UCSD-AML1 (cell line): ENCODE results near the gene DEFB108B.
"Not testable (repeated sequence)": the region's sequence is repeated elsewhere in the genome, so short reads cannot be mapped to it uniquely, and the experiment has no call there.

ENCODE experiments used
- DNase-seq: peaks from one replicate; lab custom pipeline; 2025; ENCODE audit not compliant: unreplicated experiment; lab: John Stamatoyannopoulos, UW

The DEFB108B gene

GRCh38 chr11:71813481-71814355, 19.3 kb upstream of the DEFB108B start:
- DNase-seq, result peak; percentile 70

GRCh38 chr11:71821539-71821938, 11.5 kb upstream of the DEFB108B start:
- DNase-seq, result not testable (repeated sequence)

- DNase-seq, result not testable (repeated sequence)
Observed at GRCh38 chr11:71829247-71829646, 3.8 kb upstream of the DEFB108B start.

- DNase-seq, result not testable (repeated sequence)
Observed at GRCh38 chr11:71829686-71830085, 3.3 kb upstream of the DEFB108B start.

- not testable (repeated sequence) for DNase-seq
Observed at GRCh38 chr11:71842720-71843119, 9.7 kb downstream of the DEFB108B start.

GRCh38 chr11:71843355-71843754, 10.4 kb downstream of the DEFB108B start:
- DNase-seq, result not testable (repeated sequence)

GRCh38 chr11:71843858-71844257, 10.9 kb downstream of the DEFB108B start:
- DNase-seq, result no peak

GRCh38 chr11:71853895-71854294, 20.9 kb downstream of the DEFB108B start:
- not testable (repeated sequence) for DNase-seq

GRCh38 chr11:71855880-71856279, 22.9 kb downstream of the DEFB108B start:
- not testable (repeated sequence) for DNase-seq

- not testable (repeated sequence) for DNase-seq
Observed at GRCh38 chr11:71860835-71861234, 27.8 kb downstream of the DEFB108B start.

- not testable (repeated sequence) for DNase-seq
Observed at GRCh38 chr11:71863978-71864627, 31.1 kb downstream of the DEFB108B start.

GRCh38 chr11:71867209-71867608, 34.2 kb downstream of the DEFB108B start:
- DNase-seq, result not testable (repeated sequence)

GRCh38 chr11:71869931-71870330, 36.9 kb downstream of the DEFB108B start:
- not testable (repeated sequence) for DNase-seq

GRCh38 chr11:71870661-71871060, 37.7 kb downstream of the DEFB108B start:
- DNase-seq, result not testable (repeated sequence)

- not testable (repeated sequence) for DNase-seq
Observed at GRCh38 chr11:71876262-71876661, 43.3 kb downstream of the DEFB108B start.

GRCh38 chr11:71878059-71878458, 45.1 kb downstream of the DEFB108B start, which contains the start of gene DEFB131B:
Gene DEFB131B, plus strand, starts transcription at chr11:71878453. Its CDS starts 0 bp downstream, at chr11:71878453.
- DNase-seq, result not testable (repeated sequence)

GRCh38 chr11:71885806-71886205, 52.8 kb downstream of the DEFB108B start:
- not testable (repeated sequence) for DNase-seq
